ENCODE data around the gene LY6G6F.

- no peak for TF ChIP-seq POLR2A (IDR thresholded peaks at IDR 0.05; ENCODE audit: low read length)
- TF ChIP-seq GATA1 (IDR thresholded peaks at IDR 0.05; ENCODE audit: low read depth, low read length) = no peak
Measured at GRCh38 chr6:31712296-31712695, 5.6 kb downstream of the LY6G6F start.
